ENCODE data around the gene TMEM108. TPM values are rescaled to one million over a fixed set of nuclear protein-coding genes. Genes with fewer than 3 reads are reported as not detected.

TMEM108 gene
- total RNA-seq, 1 donor from 2014 or later: 2.4 TPM

GRCh38 chr3:133442518-133442917 is 404.3 kb downstream of the TMEM108 start:
- no peak overlapping the region for H3K4me3 ChIP-seq
- TF ChIP-seq CTCF (IDR thresholded peaks at IDR 0.05; ENCODE audit: borderline replicate concordance): no peak
- intact Hi-C loops (cut with micrococcal nuclease): no loop called here
- H3K27me3 ChIP-seq (ENCODE audit: low read depth): no peaks in the 10 kb centered on the region
- H3K27ac ChIP-seq (replicated peaks): no peak overlapping the region
- H3K36me3 ChIP-seq: no peaks in the 10 kb centered on the region
- DNase-seq: no peak
- H3K4me1 ChIP-seq: peaks cover 3% of the 10 kb centered on the region
- no peaks in the 10 kb centered on the region for H3K9me3 ChIP-seq (replicated peaks)

GRCh38 chr3:133443649-133444422 is 405.6 kb downstream of the TMEM108 start:
- H3K4me1 ChIP-seq: no peaks in the 10 kb centered on the region
- H3K4me3 ChIP-seq: no peak overlapping the region
- H3K36me3 ChIP-seq: no peaks in the 10 kb centered on the region
- TF ChIP-seq CTCF (IDR thresholded peaks at IDR 0.05; ENCODE audit: borderline replicate concordance): no peak
- no peaks in the 10 kb centered on the region for H3K9me3 ChIP-seq (replicated peaks)
- H3K27ac ChIP-seq (replicated peaks): no peak overlapping the region
- DNase-seq: no peak
- no peaks in the 10 kb centered on the region for H3K27me3 ChIP-seq (ENCODE audit: low read depth)
- intact Hi-C loops (cut with micrococcal nuclease): no loop called here

- no peak for TF ChIP-seq CTCF (IDR thresholded peaks at IDR 0.05; ENCODE audit: borderline replicate concordance)
- Histone ChIP-seq H3K36me3 (no peaks in the 10 kb centered on the region), H3K4me1 (no peaks in the 10 kb centered on the region), H3K27me3 (ENCODE audit: low read depth) (no peaks in the 10 kb centered on the region), H3K9me3 (replicated peaks) (no peaks in the 10 kb centered on the region), H3K27ac (replicated peaks) (no peak overlapping the region), H3K4me3 (no peak overlapping the region)
- no peak for DNase-seq
- intact Hi-C loops (cut with micrococcal nuclease): no loop called here
Observed at GRCh38 chr3:133444423-133444774, 406.2 kb downstream of the TMEM108 start.

- intact Hi-C loops (cut with micrococcal nuclease): no loop called here
- H3K27ac ChIP-seq (replicated peaks): no peak overlapping the region
- DNase-seq: no peak
- no peak for TF ChIP-seq CTCF (IDR thresholded peaks at IDR 0.05; ENCODE audit: borderline replicate concordance)
- H3K36me3 ChIP-seq: no peaks in the 10 kb centered on the region
- no peaks in the 10 kb centered on the region for H3K4me1 ChIP-seq
- H3K27me3 ChIP-seq (ENCODE audit: low read depth): no peaks in the 10 kb centered on the region
- no peaks in the 10 kb centered on the region for H3K9me3 ChIP-seq (replicated peaks)
- no peak overlapping the region for H3K4me3 ChIP-seq
Observed at GRCh38 chr3:133445108-133445507, 406.9 kb downstream of the TMEM108 start.

All from left ventricle myocardium inferior (tissue), 1 donor.